GM21367 (cell line): ENCODE measurements around the gene STAU1.
A peak's percentile ranks its signal among the peaks of the same experiment; 100 is the strongest.
"Not testable (repeated sequence)": the region's sequence is repeated elsewhere in the genome, so short reads cannot be mapped to it uniquely, and the experiment has no call there.

Experiments used
- ATAC-seq: cut with Tn5 transposase; IDR thresholded peaks from one replicate; pipeline ENCODE4 v1.9.1; 2021; ENCODE audit not compliant: unreplicated experiment

The STAU1 gene

DNA sequence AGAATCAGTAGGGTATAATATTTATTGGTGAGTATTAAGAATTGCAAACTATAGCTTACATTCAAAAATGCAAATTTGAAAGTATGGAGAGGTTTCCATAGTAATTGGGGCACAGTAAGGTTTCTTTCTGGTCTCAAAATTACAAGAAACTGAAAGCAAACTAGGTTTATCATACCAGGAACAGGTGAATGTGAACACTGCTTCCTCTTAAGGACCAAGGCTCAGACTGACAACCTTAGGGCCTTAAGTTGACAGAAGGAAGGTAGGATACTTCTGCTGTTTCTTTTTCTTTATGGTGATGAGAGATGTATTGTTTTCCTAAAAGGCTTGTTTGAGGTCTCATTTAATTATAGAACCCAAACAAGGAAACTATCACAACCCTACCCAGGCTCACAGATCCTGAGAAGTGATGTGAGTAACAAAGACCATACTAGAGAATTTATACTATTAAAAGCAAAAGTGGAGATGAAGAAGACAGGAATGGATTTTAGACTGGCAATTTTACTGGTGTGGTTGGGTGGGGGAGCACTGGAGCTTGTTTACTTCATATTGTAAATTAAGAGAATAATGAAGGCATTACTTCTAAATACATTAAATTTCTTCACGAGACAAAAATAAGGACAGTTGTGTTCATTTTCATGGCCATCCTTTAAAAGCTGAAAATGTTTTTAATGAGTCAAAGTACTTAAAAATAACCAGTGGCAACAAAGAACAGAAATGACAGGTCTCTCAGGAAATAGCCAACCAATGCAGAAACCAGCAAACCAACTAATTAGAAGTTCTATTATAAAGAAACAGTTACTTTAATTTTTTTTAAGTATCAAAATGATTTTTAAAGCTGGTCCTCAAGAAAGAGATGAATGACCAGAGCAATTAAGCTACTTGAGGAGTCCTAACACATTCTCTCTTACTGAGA is 21.3 kb downstream of the STAU1 start:
- peak; percentile 46 for ATAC-seq

DNA sequence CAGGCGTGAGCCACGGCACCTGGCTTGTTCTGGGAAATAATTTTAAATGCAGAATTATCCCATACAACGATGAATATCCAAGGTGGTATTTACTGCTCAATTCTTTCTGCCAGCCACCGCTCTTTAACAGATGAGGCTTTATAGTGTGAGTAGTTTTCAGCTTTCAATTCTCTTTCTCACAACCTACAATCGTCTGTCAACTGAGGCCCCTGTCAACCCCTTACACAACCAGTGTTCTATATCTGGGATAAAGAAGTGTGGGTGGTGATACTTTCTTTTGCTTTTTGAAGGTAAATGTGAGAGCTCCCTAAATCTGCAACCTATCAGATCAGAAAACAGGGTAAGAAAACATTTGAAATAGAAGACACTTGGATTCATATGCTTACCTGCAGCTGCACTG is 22.5 kb downstream of the STAU1 start:
- ATAC-seq, result no peak

DNA sequence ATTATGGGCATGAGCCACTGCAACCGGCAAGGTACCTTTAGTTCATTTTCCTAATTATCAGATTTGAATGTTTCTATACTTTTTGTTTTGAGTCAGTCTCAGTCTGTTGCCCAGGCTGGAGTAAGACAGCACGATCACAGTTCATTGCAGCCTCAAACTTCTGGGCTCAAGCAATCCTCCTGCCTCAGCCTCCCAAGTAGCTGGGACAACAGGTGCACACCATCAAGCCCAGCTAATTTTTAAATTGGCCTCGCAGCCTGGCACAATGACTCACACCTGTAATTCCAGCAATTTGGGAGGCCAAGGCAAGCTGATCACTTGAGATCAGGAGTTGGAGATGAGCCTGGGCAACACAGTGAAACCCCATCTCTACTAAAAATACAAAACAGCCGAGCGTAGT is 24.4 kb downstream of the STAU1 start:
- ATAC-seq, result no peak

DNA sequence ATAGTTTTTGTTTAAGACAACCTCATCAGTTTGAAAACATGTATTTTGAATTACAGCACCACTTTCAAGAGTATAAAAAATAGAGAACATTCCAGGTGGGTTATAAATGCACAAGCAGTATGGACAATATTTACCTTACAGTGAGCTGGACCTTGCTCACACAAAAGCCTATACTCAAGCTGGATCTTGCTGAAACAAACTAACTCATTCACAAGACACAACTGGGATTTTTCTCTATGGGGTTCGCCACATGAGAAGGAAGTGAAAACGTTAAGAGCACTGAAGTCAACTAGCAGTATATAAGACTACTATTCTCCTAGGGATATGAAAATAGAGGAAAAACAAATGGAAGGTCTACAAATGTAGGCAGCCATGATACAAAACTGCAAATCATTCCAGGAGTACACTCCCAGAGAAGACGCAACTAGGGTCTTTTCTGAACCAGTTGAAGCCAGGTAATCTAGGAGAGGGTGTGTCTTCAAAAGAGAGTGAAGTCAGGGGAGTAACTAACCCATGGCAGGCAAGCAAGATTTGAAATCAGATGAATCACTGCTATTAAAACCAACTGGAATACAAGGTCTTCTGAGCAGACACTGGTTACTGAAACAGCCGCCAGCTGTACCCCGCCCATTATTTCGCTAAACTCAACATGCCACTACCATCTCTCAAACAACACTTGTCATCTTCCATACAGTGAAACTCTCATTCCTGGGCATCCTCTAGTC is 26.5 kb downstream of the STAU1 start:
- no peak for ATAC-seq

DNA sequence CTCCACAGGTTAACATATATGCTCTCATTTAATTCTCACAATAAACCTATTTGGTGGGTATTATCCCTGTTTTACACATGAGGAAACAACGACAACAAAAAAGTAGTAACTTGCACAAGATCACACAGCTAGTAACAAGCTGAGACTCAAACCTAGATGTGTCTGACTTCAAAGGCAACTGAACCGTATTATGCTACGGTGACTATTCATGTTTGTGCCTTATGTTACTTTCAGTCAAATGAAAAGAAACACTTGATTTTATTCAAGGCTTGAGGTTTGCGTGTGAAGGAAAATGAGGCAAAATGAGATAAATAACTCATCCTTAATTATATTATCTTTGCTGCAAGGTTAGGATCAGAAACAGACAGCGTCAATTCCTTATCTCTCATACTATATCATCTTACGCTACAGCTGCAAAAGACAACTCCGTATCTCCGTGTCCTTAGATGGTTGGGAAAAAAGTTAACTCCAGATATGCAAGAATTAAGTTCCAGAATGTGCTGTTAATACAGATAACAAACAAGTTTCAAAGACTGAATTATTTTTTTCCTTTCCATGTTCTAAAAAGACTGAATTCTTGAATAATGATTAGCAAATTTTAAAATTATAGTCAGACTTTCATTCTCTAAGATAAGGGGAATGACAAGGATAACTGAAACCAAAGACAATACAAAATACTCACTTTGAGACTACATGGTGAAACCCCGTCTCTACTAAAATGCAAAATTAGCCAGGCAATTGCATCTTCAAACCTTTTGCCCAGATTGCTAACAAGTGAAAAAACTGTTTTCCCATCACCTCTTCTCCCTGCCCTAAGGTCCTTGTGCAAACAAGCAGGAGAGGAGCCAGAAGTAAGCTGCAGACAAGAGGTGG is 27.8 kb downstream of the STAU1 start:
- ATAC-seq, result no peak

DNA sequence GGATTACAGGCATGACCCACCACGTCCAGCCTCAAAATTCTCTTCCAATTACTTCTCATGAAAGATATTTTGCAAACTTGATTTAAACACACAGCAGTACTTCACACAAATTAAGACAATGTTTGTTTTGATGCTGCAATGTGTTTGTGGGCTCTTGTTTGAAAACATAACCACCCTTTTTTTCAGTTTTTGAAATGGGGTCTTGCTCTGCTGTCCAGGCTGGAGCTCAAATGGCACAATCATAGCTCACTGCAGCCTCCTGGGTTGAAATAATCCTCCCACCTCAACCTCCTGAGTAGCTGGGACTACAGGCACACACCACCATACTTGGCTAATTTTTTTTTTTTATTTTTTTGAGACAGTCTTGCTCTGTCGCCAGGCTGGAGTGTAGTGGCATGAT is 31.0 kb downstream of the STAU1 start:
- no peak for ATAC-seq

DNA sequence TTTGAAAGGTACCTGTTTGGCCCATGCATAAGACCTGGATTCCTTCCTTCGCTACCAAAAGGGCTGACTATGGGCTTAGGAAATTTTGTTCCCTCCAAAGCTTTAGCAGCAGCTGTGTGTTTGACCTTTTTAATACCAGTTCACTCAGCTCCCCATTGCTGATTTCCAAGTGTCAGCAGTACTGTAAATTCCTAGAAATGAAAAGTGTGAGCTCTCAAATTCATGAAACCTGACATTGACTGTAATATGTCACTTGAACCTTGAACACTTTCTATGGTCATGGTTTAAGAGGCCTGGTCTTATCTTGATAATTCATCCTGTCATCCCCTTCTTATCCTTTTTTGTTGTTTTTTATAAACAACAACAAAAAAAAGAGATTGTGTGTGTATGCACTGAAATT is 31.7 kb downstream of the STAU1 start:
- ATAC-seq, result no peak

DNA sequence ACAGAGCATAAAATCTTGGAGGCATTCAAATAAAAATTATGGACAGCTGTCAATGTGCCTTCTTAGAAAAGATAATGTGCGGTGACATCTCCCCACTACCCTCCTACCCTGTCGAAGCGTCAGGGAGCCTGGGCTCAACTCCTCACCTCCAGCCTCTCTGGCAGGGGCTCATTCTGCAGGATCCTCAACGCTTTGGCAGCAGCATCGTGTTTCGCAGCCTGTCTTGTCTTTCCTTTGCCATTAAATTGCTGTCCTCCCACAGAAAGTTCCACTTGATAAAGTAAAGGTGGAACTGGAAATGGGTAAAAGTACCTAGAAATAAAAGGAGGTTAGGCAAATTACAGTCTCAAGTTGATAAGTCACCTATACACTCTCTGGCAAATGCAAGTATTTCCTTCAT is 36.7 kb downstream of the STAU1 start:
- no peak for ATAC-seq

DNA sequence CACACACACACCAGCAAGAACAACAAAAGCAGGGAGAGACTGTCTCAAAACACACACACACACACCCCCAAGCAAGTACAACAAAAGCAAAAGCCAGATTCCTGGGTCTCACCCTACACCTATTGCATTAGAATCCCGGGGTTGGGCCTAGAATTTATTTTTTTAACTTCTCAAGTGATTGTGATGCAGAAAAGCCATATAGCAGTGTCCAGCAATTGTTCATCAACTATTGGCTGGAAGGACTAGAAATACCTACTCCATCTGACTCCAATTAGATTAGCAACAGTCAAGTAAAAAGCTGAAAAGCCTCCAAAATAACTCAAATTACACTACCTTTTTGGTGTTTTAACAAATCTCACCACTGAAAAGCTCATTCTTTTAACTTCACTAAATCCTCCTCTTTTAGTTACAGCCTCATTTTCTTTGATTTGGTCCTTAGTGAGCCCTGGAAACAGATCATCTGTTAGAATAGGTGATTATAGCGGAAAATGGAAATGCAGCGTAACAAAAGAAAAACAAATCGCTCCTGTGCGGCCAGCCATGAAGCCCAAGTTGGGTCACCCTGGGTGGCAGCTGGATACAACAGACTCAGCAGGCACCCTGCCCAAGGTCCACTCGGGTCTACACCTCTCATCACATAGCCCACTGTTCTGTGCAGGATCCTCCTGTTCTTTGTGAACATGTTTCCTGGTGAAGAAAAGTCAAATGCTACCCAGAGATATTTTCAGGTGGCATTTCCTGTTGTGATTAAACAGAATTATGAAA is 38.7 kb downstream of the STAU1 start:
- no peak for ATAC-seq

DNA sequence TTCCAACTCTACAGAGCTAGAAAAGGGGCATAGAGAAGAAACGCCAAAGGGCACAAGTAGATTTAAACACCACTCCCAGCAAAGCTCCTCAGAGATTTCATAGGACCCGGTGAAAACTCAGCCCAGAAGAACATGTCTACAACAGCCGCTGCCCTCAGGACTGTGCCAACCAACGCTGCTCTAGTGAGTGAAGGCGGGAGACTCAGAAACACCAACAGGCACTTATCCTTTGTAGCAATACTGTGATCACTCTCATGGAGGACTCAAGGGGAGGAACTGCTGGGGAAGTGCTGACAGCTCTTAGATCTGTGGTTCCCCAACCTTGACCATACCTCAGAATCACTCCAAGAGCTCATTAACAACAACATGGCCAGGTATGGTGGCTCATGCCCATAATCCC is 39.5 kb downstream of the STAU1 start:
- ATAC-seq, result no peak

DNA sequence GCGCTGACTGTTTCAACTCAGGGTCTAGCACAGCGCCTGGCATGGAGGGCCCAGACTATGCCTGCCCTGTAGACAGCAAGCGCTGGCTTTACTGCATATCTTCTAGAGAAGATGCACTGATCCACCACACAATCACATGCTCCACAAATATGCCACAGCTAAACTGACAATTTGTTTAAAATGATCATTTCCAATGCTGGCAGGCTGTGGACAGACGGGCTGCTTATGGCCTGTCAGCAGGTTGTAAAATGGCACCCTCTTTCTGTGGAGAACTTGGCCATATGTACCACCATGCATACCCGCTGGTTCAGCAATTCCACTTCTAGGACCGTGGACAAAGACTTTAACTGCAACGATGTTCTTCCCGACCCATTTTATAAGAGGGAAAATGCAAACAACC is 40.8 kb downstream of the STAU1 start:
- ATAC-seq, result no peak

DNA sequence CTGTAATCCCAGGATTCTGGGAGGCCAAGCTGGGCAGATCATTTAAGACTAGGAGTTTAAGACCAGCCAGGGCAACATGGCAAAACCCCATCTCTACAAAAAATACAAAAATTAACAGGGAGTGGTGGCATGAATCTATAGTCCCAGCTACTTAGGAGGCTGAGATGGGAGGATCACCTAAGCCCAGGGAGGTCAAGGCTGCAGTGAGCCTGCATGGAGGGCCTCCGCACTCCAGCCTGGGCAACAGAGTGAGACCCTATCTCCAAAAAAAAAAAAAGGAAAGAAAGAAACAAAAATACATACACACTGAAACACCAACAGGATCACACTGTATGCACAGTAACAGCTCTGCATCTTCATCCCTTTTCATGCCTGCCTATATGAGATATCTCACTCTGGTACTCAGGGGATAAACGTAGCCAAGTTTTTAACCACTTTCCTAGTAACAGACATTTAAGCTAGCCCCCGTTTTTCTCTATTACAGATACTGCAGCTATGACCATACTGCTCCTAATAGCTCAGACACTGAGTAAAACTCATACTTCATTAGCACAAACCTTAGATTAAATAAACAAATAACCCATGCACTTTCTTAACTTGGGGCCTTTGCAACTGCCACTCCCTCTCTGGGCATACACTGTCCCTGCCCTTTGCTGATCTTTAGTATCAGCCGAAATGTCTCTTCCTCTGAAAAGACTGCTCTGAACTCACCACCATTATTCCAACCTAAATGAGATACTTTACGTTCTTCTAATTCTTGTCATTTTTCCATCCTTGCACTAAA is 41.5 kb downstream of the STAU1 start:
- no peak for ATAC-seq

DNA sequence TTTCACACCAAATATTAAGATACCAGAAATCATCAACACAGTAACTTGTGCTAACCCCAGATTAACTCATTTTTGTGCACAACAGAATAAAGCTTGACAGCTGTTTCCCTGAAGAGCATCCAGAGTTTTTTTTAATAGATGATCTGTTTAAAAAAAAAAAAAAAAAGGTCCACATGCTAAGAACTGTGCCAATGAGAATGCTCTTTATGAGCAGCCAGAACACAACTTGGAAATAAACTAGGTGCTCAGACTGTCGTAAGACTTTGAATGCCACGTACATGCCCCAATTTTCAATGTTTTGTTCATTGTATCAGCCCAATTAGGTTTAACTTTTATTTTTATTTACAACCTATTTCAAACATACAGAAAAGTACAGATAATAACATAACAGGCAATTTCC is 47.3 kb downstream of the STAU1 start:
- no peak for ATAC-seq

DNA sequence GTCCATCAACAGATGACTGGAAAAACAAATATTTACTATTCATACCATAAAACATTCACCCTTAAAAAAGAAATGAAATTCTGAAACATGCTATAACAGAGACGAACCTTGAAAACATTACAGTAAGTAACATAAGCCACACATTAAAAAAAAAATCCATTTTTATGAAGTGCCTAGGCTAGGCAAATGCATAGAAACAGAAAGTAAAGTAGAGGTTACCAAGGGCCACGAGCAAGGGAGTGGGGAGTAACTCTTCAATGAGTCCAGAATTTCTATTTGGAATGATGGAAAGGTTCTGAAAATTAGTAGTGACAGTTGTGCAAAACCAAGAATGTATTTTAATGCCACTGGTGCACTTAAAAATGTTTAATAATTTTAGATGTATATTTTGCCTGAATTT is 47.7 kb downstream of the STAU1 start:
- no peak for ATAC-seq

DNA sequence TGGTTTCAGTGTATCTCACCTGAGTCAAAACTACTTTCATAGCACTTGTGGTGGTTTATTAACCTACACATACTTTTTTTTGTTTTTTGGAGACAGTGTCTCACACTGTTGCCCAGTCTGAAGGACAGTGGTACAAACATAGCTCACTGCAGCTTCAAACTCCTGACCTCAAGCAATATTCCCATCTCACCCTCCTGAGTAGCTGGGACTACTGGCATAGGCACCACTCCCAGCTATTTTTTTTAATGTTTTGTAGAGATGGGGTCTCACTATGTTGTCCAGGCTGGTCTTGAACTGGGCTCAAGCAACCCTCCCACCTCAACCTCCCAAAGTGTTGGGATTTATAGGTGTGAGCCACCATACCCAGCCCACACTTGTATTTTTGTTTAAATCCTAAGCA is 49.7 kb downstream of the STAU1 start:
- no peak for ATAC-seq

DNA sequence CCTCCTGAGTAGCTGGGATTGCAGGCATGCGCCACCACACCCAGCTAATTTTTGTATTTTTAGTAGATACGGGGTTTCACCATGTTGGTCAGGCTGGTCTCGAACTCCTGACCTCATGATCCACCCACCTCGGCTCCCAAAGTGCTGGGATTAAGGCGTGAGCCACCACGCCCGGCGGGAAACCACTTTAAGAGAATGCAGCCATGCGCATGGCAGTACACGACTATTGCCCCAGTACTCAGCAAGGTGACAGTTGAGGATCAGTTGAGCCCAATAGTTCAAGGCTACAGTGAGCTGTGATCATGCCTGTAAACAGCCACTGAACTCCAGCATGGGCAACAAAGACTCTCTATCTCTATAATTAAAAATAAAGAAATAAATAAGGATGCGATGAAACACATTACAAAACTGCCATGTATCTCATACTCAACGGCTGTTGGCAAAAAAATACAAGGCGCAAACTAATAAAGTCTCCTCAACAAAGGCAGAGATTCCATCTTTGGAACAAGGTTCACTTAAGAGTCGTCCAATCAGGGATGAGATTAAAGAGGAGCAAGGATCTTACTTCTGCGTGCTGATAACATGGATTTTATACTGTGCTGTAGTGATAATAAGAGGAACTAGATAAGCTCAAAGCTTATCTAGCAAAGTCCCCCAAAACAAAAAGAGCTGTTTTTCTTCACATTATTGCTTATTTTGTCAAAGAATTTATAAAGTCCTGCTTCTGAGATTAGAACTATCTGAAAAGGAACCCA is 51.1 kb downstream of the STAU1 start:
- ATAC-seq, result no peak

DNA sequence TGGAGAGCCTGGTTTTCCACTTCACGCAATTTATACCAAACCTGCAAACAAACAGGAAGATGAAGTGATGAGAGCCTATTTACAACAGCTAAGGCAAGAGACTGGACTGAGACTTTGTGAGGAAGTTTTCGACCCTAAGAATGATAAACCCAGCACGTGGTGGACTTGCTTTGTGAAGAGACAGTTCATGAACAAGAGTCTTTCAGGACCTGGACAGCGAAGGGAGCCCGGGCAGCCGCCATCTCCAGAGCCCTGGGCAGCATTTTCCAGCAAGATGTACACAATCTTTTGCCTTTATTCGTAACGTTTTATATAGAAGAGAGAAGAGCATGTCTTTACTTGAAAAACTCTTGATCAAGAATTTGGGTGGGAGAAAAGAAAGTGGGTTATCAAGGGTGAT is 53.3 kb downstream of the STAU1 start:
- ATAC-seq, result not testable (repeated sequence)

DNA sequence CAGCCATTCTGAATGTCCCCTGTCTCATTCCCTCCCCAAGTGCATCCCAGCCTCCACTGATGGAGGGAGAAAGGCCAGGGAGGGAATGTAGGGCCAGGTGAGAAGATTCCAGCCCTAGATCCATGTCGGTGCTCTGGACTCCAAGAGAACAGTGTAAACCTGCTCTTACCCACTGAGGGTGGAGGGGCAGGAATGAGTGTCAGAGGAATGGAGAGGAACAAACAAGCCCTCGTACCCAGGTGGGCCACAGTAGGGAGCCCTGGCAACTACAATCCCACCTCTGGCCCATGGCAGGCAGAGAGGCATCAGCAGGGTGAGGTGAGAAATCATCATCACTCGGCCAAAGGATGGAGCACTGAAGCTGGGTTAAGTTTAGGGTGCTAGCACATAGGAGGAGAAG is 54.6 kb downstream of the STAU1 start:
- no peak for ATAC-seq

DNA sequence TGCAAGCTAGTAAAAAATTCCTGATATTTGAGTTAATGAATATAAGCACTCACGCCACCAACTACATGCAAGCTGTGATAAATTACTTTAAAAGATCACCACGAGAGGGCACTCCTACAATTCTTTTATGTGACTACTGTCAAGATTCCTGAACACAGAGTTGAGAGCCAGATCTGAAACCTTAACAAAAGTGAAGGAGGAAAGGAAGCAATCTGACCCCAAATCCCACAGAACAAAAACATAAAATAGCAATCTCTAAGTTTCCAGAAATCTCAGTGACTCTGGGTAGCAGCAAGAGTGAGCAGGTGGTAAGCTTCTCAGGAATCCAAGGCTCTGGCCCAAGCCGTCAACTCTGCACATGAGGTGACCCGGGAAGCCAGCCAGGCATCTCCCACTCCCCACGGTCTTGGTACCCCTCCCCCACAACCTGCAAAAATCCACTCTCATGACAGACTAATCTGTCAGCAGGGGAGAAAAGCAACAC is 55.1 kb downstream of the STAU1 start:
- ATAC-seq, result no peak
